K562 (cell line): ENCODE measurements around the gene RAD52. TPM values are rescaled to one million over a fixed set of nuclear protein-coding genes. Genes with fewer than 3 reads are reported as not detected.

Experiments used
- ATF1 ChIP-seq, 2 experiments: fragments of 450-650 bp in 1 of 2; IDR thresholded peaks; 2 replicates each; pipeline ENCODE4 v1.6.1; 2016; ENCODE audit warnings: missing compliant biosample characterization in 1 of 2, missing genetic modification characterization in 1 of 2
- CREM ChIP-seq: IDR thresholded peaks from 2 replicates; pipeline ENCODE4 v1.6.1; 2014; ENCODE audit warnings: antibody characterized with exemption, low read depth
- CUX1 ChIP-seq: fragments of 200-800 bp; sonication (Bioruptor generic); IDR thresholded peaks from 2 replicates; pipeline ENCODE4 v1.6.1; 2016; ENCODE audit warnings: missing genetic modification characterization, missing compliant biosample characterization
- ETS1 ChIP-seq: conservative IDR thresholded peaks from 2 replicates; pipeline ENCODE4 v1.6.1; 2011; ENCODE audit warnings: low read depth, mild to moderate bottlenecking, low read length; ENCODE audit not compliant: control insufficient read depth
- HDAC8 ChIP-seq: fragments of 450-650 bp; IDR thresholded peaks from 2 replicates; pipeline ENCODE4 v1.6.1; 2016; ENCODE audit warnings: mild to moderate bottlenecking, missing genetic modification characterization, moderate library complexity, missing compliant biosample characterization
- KLF1 ChIP-seq: fragments of 450-650 bp; IDR thresholded peaks from 2 replicates; pipeline ENCODE4 v1.6.1; 2016; ENCODE audit warnings: missing genetic modification characterization, missing compliant biosample characterization
- NBN ChIP-seq: fragments of 450-650 bp; IDR thresholded peaks from 2 replicates; pipeline ENCODE4 v1.6.1; 2016; ENCODE audit warnings: low read depth, mild to moderate bottlenecking
- SMARCB1 ChIP-seq: IDR thresholded peaks from 2 replicates; pipeline ENCODE4 v1.6.1; 2011; ENCODE audit warnings: improper control_type of control experiment, low read depth; ENCODE audit not compliant: insufficient read length
- ZNF586 ChIP-seq: fragments of 450-650 bp; formaldehyde crosslinking; conservative IDR thresholded peaks from 2 replicates; pipeline ENCODE4 v1.4.0; 2020; ENCODE audit warnings: mild to moderate bottlenecking, moderate library complexity
- polyA plus RNA-seq, 8 experiments: library from polyadenylated mRNA; depleted of rRNA in 4 of 8; stranded (reverse) in 5 of 8; unstranded in 3 of 8; fragments of >200 nt; fragmentation: Nextera tagmentation in 2 of 8; fragmentation: Illumina TruSeq in 1 of 8; extraction: Ambion mirVana in 2 of 8; extraction: Trizol in 1 of 8; gene quantifications; 2 replicates each; pipeline versions ENCODE4 v1.2.1 to v1.2.3, GENCODE V29; 2011 to 2014; ENCODE audit warnings: inconsistent platforms in 1 of 8, missing spikeins in 1 of 8
- total RNA-seq, 7 experiments: library from RNA; depleted of rRNA in 6 of 7; stranded (reverse); fragments of >200 nt in 6 of 7; fragmentation: Illumina TruSeq in 2 of 7; extraction: Trizol in 2 of 7; gene quantifications; 2 replicates each; pipeline versions ENCODE4 v1.2.1 to v1.2.3, GENCODE V29; 2011 to 2021; ENCODE audit warnings: low replicate concordance in 1 of 7

RAD52 gene
- total and polyA plus RNA-seq, 9 of the 15 experiments (the other 6 are each of a cell fraction or from before 2014, with no cell fraction given): 1.3 to 15.9 (median 9.3) TPM

- TF ChIP-seq ETS1 (no peak), HDAC8 (no peak), NBN (no peak), CREM (no peak), KLF1 (tag) (no peak), CUX1 (CRISPR knock-in tag) (no peak), SMARCB1 (no peak), ATF1 (CRISPR knock-in tag; IDR thresholded peaks at IDR 0.05) (no peak), ATF1 (tag; IDR thresholded peaks at IDR 0.05) (no peak), ZNF586 (CRISPR knock-in tag) (no peak)
These were observed 34.4 kb downstream of the RAD52 start (continued) for GRCh38 chr12:915090-915489.
